Endothelial cell of umbilical vein (primary cell): ENCODE data around the gene MRFAP1. TPM values are rescaled to one million over a fixed set of nuclear protein-coding genes. Genes with fewer than 3 reads are reported as not detected.
"Not testable (repeated sequence)": the region's sequence is repeated elsewhere in the genome, so short reads cannot be mapped to it uniquely, and the experiment has no call there.

Experiments
- BruUV-seq: library from RNA; stranded (reverse); fragments of 400-500 nt; replicated peaks from 2 replicates; lab custom pipeline; 2021; lab: Mats Ljungman, UMichigan
- CTCF ChIA-PET: fragments of 300-600, 350-600 bp; sonication (Branson Sonifier 250); formaldehyde crosslinking; loops from one replicate; lab custom pipeline; 2021; ENCODE audit warnings: antibody characterized with exemption, inconsistent platforms; lab: Charles Lee
- POLR2A ChIA-PET: fragments of 300-600, 350-600 bp; sonication (Branson Sonifier 250); formaldehyde crosslinking; loops from one replicate; lab custom pipeline; 2021; ENCODE audit warnings: antibody characterized with exemption, inconsistent platforms; lab: Charles Lee
- DNase-seq: peaks from one replicate; pipeline ENCODE4 v3.0.0-alpha.2; 2011; ENCODE audit warnings: low read depth, low spot score
- FAIRE-seq: peaks from 2 replicates; lab custom pipeline; 2011; peaks lifted over from hg19 to GRCh38; lab: Jason Lieb, UNC
- H2AFZ ChIP-seq: 2 replicates; pipeline ENCODE4 v1.6.0; 2012; ENCODE audit warnings: low read depth, low read length, control low read depth, inconsistent platforms
- H3K27ac ChIP-seq: 2 replicates; pipeline ENCODE4 v1.5.1; 2011; ENCODE audit warnings: low read depth, mild to moderate bottlenecking, control low read depth, low read length, moderate library complexity; ENCODE audit not compliant: insufficient read depth
- H3K27me3 ChIP-seq, 2 experiments: 2 replicates each; pipeline versions ENCODE4 v1.6.0 to v1.6.1; 2011; ENCODE audit warnings: low read length in 2 of 2, mixed read lengths in 1 of 2; ENCODE audit not compliant: control insufficient read depth in 2 of 2, insufficient read depth in 2 of 2
- H3K36me3 ChIP-seq, 2 experiments: 2 replicates in 1 of 2; 3 replicates in 1 of 2; pipeline ENCODE4 v1.5.1; 2011; ENCODE audit warnings: low read length in 2 of 2, mild to moderate bottlenecking in 1 of 2, moderate library complexity in 1 of 2; ENCODE audit not compliant: control insufficient read depth in 2 of 2, insufficient read depth in 2 of 2; ENCODE audit errors: extremely low read depth in 1 of 2
- H3K4me1 ChIP-seq: 3 replicates; pipeline ENCODE4 v1.5.1; 2011; ENCODE audit warnings: mild to moderate bottlenecking, low read length; ENCODE audit not compliant: control insufficient read depth, insufficient read depth; ENCODE audit errors: extremely low read depth
- H3K4me2 ChIP-seq: 2 replicates; pipeline ENCODE4 v1.6.1; 2011; ENCODE audit warnings: low read length, control low read depth, mixed read lengths; ENCODE audit not compliant: insufficient read depth
- H3K4me3 ChIP-seq, 3 experiments: fragments of 200-600 bp in 1 of 3; sonication (generic), shearing (Covaris generic) in 1 of 3; replicated peaks in 1 of 3; 2 replicates each; pipeline ENCODE4 v1.5.1; 2011 to 2016; ENCODE audit warnings: control low read depth in 3 of 3, low read length in 3 of 3, mild to moderate bottlenecking in 2 of 3, inconsistent platforms in 1 of 3, low read depth in 1 of 3, moderate library complexity in 1 of 3; ENCODE audit not compliant: insufficient read depth in 1 of 3
- H3K79me2 ChIP-seq: 2 replicates; pipeline ENCODE4 v1.6.0; 2012; ENCODE audit warnings: low read length, inconsistent platforms; ENCODE audit not compliant: control insufficient read depth, insufficient read depth
- H3K9ac ChIP-seq: replicated peaks from 2 replicates; pipeline ENCODE3; 2011; ENCODE audit warnings: low read length, control low read depth; ENCODE audit not compliant: insufficient read depth; ENCODE audit errors: extremely low read depth
- H3K9me1 ChIP-seq: replicated peaks from 3 replicates; pipeline ENCODE4 v1.6.0; 2011; ENCODE audit warnings: mild to moderate bottlenecking, low read length; ENCODE audit not compliant: control insufficient read depth, insufficient read depth; ENCODE audit errors: extremely low read depth
- H3K9me3 ChIP-seq: replicated peaks from 2 replicates; pipeline ENCODE4 v1.5.1; 2012; ENCODE audit warnings: low read length, inconsistent platforms; ENCODE audit not compliant: control insufficient read depth, insufficient read depth
- H4K20me1 ChIP-seq: replicated peaks from 2 replicates; pipeline ENCODE3; 2011; ENCODE audit warnings: mild to moderate bottlenecking, low read length; ENCODE audit not compliant: control insufficient read depth, insufficient read depth; ENCODE audit errors: extremely low read depth
- FOS ChIP-seq: IDR thresholded peaks from 2 replicates; pipeline ENCODE4 v1.6.1; 2011; ENCODE audit warnings: mild to moderate bottlenecking, low read length, moderate library complexity, borderline replicate concordance; ENCODE audit not compliant: insufficient read depth
- GATA2 ChIP-seq: IDR thresholded peaks from 2 replicates; pipeline ENCODE4 v1.7.0; 2011; ENCODE audit warnings: low read depth, mild to moderate bottlenecking, moderate library complexity, mixed read lengths, low read length; ENCODE audit not compliant: insufficient read length, insufficient read depth
- JUN ChIP-seq: IDR thresholded peaks from 2 replicates; pipeline ENCODE4 v1.6.1; 2011; ENCODE audit warnings: borderline replicate concordance, low read depth; ENCODE audit not compliant: insufficient read length, insufficient read depth
- POLR2A ChIP-seq: IDR thresholded peaks from 2 replicates; pipeline ENCODE4 v1.6.1; 2012; ENCODE audit warnings: low read depth, mild to moderate bottlenecking, control low read depth, low read length
- dilution Hi-C: fragments of 300-500 bp; cut with MboI; formaldehyde crosslinking; loops from one replicate; pipeline ENCODE4 v1.15.0; 2019; ENCODE audit warnings: low sequenced_read_pairs; ENCODE audit not compliant: extremely low pct_ligation_motif_present
- intact Hi-C: fragments of 100-400 bp; cut with micrococcal nuclease; formaldehyde crosslinking; loops from one replicate; pipeline ENCODE4 v1.10.0; 2022
- polyA plus RNA-seq, 4 experiments: library from polyadenylated mRNA; depleted of rRNA in 3 of 4; stranded (reverse) in 3 of 4; unstranded in 1 of 4; fragments of >200 nt; gene quantifications; 2 replicates each; pipeline versions ENCODE4 v1.2.1 to v1.2.3, GENCODE V29; 2011 to 2012; ENCODE audit warnings: missing spikeins in 1 of 4
- total RNA-seq: library from RNA; stranded (reverse); gene quantifications from 2 replicates; pipeline ENCODE4 v1.2.3, GENCODE V29; 2021

Gene MRFAP1
- total and polyA plus RNA-seq, 2 donors (not counting 3 experiments of a cell fraction or from before 2014, with no cell fraction given): 170 to 317 TPM

DNA sequence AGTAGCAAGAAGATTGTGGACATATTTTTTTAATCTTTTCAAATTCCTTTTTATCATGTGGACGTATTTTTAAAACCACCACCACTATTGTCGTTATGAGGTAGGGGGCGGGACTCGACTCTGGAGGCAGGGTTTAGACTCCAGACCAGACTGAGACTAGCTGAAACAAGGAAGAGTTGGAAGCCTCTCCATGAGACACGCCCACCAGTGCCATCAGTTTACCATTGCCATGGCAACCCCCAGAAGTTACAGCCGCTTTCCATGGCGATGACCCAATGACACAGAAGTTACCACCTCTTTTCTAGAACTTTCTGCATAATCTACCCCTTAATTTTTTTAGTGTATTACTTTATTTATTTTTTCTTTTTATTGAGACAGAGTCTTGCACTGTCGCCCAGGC, 8.7 kb downstream of the MRFAP1 start:
- ChIA-PET POLR2A (no interaction called here), CTCF (no interaction called here)
- no peak for FAIRE-seq

GRCh38 chr4:6654211-6654610, 13.7 kb downstream of the MRFAP1 start:
- H3K9ac ChIP-seq, H3K36me3 ChIP-seq, dilution Hi-C loops, H3K4me2 ChIP-seq, DNase-seq, H3K79me2 ChIP-seq, CTCF ChIA-PET, H3K9me1 ChIP-seq, H3K27ac ChIP-seq, FAIRE-seq, H3K4me3 ChIP-seq, intact Hi-C loops, H3K9me3 ChIP-seq, H4K20me1 ChIP-seq, BruUV-seq, H3K4me1 ChIP-seq, H2AFZ ChIP-seq, POLR2A ChIA-PET, H3K27me3 ChIP-seq: not testable (repeated sequence)

More for the DNA sequence above, 8.7 kb downstream of the MRFAP1 start:
- no peak overlapping the region for H3K9ac ChIP-seq
- H4K20me1 ChIP-seq: no peaks in the 10 kb centered on the region
- no peaks in the 10 kb centered on the region for H3K9me1 ChIP-seq
- no peak overlapping the region for H2AFZ ChIP-seq
- peaks cover 0 to 2% of the 10 kb centered on the region in 2 experiments for H3K27me3 ChIP-seq
- intact Hi-C loops (no loop called here), dilution Hi-C loops (no loop called here)
- no peaks in the 10 kb centered on the region for H3K36me3 ChIP-seq
- H3K9me3 ChIP-seq: no peaks in the 10 kb centered on the region
- BruUV-seq: no TSS peak
- TF ChIP-seq JUN (no peak), FOS (no peak), POLR2A (no peak), GATA2 (no peak)
- no peak overlapping the region for H3K27ac ChIP-seq
- no peak overlapping the region for H3K4me2 ChIP-seq
- H3K4me1 ChIP-seq: no peaks in the 10 kb centered on the region
- H3K79me2 ChIP-seq: no peaks in the 10 kb centered on the region
- no peak overlapping the region for H3K4me3 ChIP-seq
- no peak for DNase-seq

- POLR2A ChIA-PET, H2AFZ ChIP-seq, dilution Hi-C loops, H3K27ac ChIP-seq, FAIRE-seq, CTCF ChIA-PET, H3K4me2 ChIP-seq, H3K36me3 ChIP-seq, H3K4me1 ChIP-seq, H3K9me1 ChIP-seq, H3K4me3 ChIP-seq, BruUV-seq, DNase-seq, H3K79me2 ChIP-seq, intact Hi-C loops, H3K9me3 ChIP-seq, H4K20me1 ChIP-seq, H3K9ac ChIP-seq: not testable (repeated sequence)
- H3K27me3 ChIP-seq: peaks cover 0 to 13% of the 10 kb centered on the region in 2 experiments
Measured at GRCh38 chr4:6655291-6655690, 14.8 kb downstream of the MRFAP1 start.
